Stimulated activated CD8-positive, alpha-beta memory T cell treated with anti-CD3 and anti-CD28 coated beads, Interleukin-4, amount 100 ng/mL, for 4 hours (primary cell): ENCODE results near the gene MOCS1.
"Not testable (repeated sequence)": the region's sequence is repeated elsewhere in the genome, so short reads cannot be mapped to it uniquely, and the experiment has no call there.

Experiments
- DNase-seq, 2 donors: peaks; one replicate each; pipeline ENCODE4 v3.0.0-alpha.2; 2020; ENCODE audit warnings: low read depth in 2 of 2, low spot score in 1 of 2

The MOCS1 gene

DNA sequence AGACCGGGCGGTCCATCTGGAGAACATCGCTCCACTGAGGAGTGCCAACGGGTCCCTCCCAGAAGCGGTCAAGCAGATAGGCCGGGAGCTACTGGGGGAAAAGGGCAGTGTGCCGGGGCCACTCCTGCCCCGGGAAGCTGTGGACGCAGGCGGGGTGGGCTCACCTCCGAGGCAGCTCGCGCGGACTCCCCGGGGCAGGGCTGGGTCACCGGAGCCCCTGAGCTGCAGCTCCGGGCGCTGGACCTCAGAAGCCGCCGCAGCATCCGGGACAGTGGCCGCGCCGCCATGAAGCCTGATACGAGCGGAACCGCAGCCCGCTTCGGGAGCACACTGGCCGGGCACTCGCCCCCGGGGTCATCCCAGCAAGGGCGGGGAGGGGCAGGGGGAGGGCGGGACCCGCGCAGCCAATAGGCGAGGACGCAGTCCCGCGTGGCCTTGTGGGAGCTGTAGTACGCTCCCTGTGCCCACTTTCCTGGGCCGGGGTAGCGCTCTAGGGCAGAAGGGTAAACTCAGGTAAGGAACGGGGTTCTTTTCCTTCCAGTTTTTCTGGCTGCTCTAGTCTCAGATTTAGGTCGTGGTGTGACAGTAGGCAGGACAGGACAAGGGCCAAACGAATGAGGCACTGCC lies at the start of gene MOCS1:
MOCS1 (minus strand) TSS at position 332 of the 627 bp plus-strand sequence; CDS start at position 287, 45 bp downstream.
- DNase-seq = no peak

DNA sequence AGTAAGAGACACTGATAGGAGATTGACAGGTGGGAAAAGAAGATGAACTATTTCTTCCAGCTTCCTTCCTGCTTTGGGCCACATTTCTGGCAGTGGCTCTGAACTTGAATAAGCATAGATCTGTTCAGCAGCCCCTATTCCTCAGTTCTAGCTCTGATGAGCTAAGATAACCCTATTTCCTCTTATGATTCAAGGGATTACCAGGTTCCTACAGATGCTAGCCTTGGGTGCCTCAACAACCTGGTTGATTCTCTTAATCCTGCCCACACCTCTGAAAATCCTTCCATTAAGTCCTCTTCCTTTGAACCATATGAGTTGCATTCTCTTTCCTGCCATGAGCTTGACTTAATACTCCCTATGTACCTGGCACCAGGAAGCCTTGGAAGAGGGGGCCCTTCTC lies 49.8 kb upstream of the MOCS1 start:
- no peak for DNase-seq

DNA sequence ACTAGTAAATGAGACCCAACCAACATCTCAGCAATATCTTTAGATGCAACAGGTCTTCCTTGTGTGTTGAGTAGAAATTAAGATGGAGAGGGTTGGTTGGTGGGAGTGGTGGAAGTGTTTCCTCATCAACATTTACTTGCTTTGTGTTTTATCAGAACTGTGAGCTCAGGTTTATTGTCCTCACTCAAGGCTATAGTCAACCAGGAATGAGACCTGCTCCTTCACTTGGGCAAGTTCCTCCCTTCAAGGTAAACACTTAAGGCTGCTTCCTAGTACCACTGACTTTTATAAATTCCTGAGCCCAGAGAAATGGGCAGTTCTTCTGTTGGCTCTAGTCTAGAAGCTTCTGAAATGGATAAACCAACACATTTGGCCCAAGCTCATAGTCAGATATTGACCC lies 48.9 kb upstream of the MOCS1 start:
- DNase-seq = no peak

DNA sequence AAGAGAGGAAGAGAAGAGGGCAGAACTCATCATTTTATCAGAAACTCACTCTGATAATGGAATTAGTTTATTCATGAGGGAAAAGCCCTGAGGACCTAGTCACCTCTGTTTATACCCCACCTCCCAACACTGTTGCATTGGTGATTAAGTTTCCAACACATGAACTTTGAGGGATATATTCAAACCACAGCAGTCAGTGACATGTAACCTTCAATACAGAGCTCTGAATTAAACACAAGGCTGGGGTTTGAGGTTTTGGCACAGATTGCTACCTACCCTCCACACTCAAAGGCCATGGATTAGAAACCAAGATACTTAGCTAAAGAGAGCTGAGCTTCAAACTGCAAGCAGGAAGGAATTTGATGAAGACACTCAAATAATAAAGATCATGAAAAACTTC lies 48.5 kb upstream of the MOCS1 start:
- no peak for DNase-seq

DNA sequence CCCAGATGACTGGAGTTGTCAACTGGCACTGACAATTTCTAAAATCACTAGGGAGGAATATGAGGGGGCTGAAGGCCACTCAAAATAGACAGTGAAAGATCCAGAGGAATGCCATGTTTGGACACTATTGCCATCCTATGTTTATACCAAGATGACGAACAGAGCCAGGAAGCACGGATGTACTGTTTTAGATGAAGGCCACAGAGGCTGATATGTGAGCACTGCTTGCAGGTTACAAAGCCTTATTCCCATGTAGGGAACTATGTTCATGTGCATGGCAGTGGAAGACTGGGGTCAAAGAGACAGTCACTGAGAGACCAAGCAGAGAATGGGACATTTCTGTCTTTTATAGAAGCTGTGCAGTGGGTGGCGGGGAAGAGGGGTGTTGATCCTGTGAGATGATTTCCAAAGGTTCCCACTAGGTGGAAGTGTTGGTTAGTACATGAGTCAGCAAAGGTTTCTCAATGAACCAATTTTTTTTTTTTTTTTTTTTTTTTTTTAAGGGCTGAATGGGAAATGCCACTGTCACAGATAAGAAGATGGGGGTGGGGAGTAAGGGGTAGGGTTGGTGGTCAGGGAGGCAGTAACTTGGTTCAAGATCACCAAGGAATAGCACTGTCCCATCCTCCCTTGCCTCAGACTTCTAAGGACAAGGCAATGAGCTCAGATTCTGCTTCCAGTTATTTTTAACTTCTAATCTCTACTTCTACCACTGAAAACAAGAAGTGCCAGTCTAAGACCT lies 46.7 kb upstream of the MOCS1 start:
- DNase-seq = no peak

DNA sequence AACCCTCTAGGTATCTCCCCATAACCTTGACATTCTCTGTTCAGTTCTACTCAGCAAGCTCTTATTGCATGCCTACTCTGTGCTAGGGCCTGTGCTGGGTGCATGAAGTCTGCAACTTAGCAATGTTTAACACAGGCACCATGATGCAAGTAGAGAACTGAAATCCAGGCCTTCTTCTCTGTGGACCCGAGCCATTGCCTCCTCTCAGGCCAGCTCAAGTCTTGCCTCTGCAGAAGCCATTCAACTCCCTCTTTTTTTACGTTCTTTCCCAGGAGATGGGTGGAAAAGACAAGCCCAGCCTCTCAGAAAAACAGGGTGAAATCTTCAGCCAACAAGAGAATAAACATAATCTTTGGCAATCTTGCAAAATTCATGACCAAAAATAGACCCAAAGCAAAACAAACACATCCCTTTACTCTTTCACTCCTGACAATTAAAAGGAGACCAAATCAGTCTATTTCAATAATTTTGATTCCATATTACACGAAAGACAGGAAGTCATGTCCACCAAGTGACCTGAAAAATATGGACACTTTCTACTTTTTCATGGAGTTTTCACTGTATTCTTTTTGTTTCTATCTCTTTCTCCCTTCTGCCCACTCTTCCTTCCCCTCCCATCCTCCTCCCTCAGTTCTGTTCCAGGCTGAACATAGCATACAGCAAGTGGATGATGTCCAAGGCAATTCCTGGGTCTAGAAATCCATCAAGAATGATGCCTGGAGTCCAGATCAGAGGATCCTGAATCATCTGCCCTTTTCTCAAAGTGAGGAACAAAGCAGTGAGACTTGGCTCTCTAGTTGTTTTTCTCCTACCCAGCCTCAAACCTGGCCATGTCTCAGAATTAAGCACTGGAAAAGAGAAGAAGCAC lies 45.4 kb upstream of the MOCS1 start:
- DNase-seq = no peak

DNA sequence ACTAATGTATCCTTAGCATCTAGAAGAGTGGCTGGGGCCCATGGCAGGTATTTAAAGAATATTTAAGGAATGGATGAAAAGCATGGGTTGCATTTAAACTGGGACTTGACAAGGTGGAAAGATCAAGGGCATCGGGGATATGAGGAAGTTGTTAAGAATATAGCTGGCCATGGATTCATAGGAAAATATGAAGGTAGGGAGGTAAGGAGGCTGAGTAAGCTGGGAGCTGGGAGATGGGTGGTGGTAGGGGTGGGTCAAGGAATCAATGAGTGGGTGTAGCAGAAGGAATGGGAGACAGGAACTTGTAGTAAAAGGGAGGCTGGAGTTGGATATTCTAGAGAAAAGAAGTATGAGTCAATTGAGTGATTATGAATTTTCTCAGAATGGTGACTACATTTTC lies 44.0 kb upstream of the MOCS1 start:
- no peak for DNase-seq

DNA sequence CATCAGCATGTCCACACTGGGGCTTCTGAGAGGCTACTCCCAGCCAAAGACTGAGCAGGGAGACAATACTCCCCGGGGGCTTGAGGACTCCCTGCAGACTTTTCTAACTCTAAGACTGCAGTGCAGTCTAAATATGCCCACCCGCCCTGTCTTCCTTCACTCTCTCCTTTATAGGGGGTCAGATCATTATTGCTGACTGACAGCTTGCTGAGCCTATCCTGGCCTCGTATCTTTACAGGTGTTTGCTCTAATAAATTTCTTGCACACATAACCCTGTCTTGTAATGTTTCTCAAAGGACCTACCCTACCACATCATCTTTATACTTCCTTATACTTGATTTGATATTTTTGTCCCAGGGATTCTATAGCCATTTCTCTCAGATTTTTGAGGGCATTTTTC lies 39.4 kb upstream of the MOCS1 start:
- DNase-seq = no peak

DNA sequence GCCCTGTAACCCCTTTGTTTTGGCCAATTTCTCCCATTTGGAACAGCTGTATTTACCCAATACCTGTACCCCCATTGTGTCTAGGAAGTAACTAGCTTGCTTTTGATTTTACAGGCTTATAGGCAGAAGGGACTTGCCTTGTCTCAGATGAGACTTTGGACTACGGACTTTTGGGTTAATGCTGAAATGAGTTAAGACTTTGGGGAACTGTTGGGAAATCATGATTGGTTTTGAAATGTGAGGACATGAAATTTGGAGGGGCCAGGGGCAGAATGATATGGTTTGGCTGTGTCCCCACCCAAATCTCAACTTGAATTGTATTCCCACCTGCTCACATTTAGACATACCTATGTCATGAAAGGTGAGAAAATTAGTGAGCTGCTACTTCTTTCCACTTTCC lies 38.5 kb upstream of the MOCS1 start:
- not testable (repeated sequence) for DNase-seq

DNA sequence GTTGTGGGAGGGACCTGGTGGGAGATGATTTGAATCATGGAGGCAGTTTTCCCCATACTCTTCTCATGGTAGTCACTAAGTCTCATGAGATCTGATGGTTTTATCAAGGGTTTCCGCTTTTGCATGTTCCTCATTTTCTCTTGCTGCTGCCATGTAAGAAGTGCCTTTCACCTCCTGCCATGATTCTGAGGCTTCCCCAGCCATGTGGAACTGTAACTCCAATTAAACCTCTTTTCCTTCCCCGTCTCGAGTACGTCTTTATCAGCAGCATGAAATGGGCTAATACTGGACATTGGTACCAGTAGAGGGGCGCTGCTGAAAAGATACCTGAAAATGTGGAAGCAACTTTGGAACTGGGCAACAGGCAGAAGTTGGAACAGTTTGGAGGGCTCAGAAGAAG lies 36.9 kb upstream of the MOCS1 start:
- not testable (repeated sequence) for DNase-seq

DNA sequence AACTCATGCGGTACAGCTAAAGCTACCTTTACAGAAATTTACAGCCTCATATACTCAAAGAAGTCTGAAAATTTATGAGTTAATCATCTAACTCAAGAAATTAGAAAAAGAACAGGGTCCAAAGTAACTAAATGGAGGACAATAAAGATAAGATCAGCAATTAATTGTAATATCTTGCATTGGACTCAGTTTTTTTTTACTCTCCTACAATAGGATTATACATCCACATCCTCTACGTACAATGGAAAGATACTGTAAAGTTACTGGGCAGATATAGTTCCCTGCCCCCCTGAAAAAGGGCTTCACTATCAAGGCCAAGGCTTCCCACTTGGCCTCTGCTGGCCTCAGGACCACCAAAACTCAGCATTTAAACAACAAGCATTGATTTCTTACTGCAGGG lies 31.5 kb upstream of the MOCS1 start:
- DNase-seq = no peak

DNA sequence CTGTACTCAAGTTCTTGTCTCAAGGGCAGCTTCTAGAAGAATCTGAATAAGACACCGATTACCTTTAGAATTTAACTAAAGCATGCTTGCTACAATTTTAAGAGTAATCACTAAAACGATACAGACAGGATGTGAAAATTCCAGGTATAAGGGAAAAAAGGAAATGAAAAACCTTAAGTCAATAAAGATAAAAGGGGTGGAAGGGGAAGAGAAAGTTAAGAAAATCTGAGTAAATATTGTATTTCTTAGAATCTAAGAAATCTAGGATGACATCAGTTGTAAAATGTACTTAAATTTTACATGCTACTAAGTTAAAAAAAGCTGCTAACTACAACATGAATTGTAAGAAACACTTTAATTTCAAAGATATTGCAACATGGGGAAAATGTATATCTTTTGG lies 30.3 kb upstream of the MOCS1 start:
- DNase-seq = no peak

DNA sequence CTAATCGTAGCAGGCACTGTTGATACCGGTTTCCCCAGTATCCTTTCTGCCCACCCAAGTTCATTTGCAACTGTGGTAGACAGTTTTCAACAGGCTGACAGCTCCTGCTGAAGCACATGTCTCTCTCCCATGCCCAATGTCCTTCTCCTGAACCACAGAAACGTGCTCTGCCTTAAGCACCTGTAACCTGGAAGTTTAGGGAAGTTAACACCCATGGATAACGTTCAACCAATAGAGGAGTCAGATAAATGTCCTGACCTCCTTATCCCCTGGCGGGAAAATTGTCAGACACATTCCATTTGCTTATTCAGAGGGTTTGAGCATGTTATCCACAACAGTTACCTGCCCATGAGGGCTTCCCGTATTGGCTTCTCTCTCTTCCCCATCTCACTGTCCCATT lies 29.8 kb upstream of the MOCS1 start:
- DNase-seq = no peak

DNA sequence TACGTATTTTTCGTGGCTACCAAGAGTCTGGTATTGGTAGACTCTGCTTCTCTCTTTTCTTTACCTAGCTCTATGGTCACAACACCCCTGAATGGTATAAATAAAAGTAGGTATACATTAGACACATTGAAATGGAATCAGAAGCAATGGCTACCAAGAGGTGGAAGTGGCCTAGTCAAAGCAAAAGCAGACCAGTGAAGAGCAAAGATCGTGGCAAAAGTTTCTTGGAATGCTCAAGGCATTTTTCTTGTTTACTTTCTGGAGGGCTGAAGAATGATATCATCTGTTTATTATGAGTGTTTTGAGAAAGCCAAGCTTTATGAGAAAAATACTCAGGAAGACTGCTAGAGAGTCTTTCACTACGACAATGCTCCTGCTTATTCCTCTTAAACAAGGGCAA lies 28.6 kb upstream of the MOCS1 start:
- no peak for DNase-seq

DNA sequence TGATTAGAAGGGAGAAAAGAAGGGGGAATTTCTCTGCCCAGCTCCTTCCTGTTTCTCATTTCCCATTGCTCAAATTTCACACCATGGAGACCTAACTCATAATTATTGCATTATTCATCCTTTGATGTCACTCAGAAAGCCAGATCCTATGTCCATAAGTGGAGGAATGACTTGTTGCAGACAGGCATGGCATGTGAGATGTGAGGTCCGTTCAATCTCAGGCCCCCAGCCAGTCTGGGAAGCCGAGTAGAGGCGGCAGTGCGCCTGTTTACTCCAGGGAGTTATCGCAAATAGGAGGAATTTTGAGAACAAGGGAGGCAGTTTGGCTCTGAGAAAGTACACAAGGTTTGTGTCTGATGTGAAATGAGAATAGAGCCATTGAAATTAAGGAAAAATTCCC lies 26.9 kb upstream of the MOCS1 start:
- no peak for DNase-seq

DNA sequence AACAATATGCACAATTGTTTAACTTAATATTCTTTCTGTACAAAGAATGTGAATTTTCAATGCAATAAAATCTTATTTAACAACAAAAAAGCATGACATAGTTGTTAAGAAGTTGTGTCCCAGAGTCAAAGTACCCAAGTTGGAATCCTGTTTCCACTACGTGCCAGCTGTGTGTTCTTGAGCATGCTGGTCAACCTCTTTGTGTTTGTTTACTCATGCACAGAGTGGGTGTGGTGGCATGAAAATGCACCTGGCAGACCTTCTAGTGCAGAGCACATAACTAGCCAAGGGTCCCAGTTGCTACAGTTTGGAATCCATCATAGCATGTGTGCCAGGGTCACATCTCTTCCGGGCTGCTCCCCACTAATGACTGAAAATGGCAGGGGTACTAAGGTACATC lies 24.7 kb upstream of the MOCS1 start:
- no peak for DNase-seq

DNA sequence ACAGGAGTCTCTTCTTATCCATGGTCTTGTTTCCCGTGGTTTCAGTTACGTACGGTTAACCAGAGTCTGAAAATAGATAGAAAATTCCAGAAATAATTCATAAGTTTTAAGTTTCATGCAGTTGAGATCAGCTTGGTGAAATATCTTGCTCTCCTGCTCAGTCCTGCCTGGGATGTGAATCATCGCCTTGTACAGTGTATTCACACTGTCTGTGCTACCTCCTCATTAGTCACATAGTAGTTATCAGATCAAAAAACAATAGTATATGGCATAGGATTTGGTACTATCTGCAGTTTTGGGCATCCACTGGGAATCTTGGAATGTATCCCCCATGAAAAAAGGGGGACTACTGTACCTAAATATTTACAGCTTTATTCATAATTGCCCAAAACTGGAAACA lies 22.7 kb upstream of the MOCS1 start:
- DNase-seq = no peak

DNA sequence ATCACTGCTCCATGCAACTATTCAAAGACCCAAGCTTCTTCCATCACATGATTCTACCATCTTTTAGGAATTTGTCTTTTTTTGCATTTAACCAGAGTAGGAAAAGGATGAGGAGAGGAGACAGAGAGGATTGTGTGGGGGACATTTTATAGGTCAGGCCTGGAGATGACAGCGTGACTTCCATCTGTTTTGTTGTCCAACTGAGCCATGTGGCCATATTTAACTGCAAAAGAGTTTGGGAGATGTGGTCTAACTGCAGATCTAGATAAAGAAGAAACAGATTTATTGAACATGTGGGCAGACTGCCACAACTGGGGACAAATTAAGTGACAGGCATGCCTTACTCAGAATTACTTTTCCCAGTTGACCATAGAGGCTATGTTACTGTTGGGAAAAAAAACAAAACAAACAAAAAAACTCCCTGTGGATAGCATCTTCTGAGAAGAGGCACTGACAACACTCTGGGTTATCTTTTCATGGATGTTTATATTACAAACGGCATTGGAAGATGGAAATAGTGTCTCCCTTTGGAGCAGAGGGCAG lies 18.9 kb upstream of the MOCS1 start:
- no peak for DNase-seq

DNA sequence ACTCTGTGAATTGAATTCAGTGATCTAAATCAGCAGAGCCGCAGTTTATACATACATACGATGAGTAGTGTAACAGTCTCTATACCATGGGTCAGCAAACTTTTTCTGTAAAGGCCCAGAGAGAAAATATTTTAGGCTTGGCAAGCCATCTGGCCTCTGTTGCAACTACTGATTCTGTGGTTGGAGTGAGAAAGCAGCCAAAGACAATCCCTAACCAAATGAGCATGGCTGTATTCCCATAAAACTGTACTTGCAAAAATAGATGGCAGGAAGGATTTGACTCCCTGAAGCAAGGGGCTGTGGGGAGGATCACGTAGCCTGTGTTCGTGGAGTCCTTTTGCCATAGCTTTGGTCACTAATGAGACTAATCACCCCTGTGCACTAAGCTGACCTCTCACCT lies 17.9 kb upstream of the MOCS1 start:
- no peak for DNase-seq

DNA sequence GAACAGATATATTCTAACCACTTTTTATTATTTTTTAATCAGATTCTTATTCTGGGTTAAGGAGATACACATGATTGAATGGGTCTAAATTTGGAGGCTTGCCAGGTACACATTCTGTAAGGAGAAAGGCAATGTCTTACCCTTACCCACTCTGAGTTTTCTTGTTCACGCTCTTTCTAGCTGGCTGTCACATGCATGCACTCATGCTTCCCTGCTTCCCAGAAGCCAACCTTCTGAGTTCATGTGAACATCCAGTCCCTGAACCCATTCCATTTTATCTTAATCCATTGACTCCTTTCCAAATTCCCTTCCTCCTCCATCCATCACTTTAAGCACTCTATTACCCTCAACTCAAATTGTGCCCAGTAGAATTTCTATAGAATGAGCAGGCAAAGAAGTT lies 17.5 kb upstream of the MOCS1 start:
- DNase-seq = no peak

DNA sequence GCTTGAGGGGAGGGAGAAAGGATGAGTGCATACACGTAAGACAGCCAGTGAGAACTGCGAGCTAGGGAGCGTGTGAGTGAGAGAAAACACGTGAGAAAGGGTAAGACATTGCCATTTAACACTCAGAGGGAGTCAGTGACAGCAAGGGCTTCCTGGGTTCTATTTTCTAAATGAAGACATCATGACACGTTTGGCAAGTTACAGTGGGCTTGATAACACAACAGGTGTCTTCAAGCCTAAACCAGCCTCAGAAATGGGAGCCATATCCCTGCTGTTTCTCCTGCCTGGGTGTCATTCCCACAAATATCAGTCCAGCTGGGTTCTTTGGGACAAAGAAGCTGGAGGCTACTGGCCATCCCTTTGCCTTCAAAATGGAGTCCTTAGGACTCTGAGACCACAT lies 16.9 kb upstream of the MOCS1 start:
- DNase-seq = no peak
